Epithelial cell of esophagus (primary cell): Measurements from ENCODE around the gene ACTA2.

Source experiments
- DNase-seq: peaks from one replicate; pipeline ENCODE4 v3.0.0; 2010; ENCODE audit warnings: low read depth
- H3K4me3 ChIP-seq: 2 replicates; pipeline ENCODE4 v1.5.1; 2011; ENCODE audit warnings: mild to moderate bottlenecking, low read length, control low read depth
- CTCF ChIP-seq: IDR thresholded peaks from 2 replicates; pipeline ENCODE4 v1.5.1; 2011; ENCODE audit warnings: low read depth, mild to moderate bottlenecking, low read length, control low read depth, inconsistent platforms; ENCODE audit not compliant: insufficient read depth; ENCODE audit errors: missing control alignments

Gene ACTA2

GRCh38 chr10:88892222-88892967, 60.2 kb downstream of the ACTA2 start:
- no peak overlapping the region for H3K4me3 ChIP-seq
- no peak for DNase-seq
- no peak for TF ChIP-seq CTCF

GRCh38 chr10:88890681-88891381, 61.7 kb downstream of the ACTA2 start:
- DNase-seq = no peak
- TF ChIP-seq CTCF = no peak
- H3K4me3 ChIP-seq = no peak overlapping the region

- no peak for TF ChIP-seq CTCF
- H3K4me3 ChIP-seq = no peak overlapping the region
- no peak for DNase-seq
Observed at GRCh38 chr10:88889559-88890337, 62.8 kb downstream of the ACTA2 start.

- DNase-seq = no peak
- no peak for TF ChIP-seq CTCF
- H3K4me3 ChIP-seq = no peak overlapping the region
Observed at GRCh38 chr10:88888810-88889445, 63.6 kb downstream of the ACTA2 start.

GRCh38 chr10:88886557-88886956, 66.0 kb downstream of the ACTA2 start:
- no peak for TF ChIP-seq CTCF
- no peak overlapping the region for H3K4me3 ChIP-seq
- DNase-seq = no peak
